ENCODE measurements around the gene CSN1S1.

The CSN1S1 gene

DNA sequence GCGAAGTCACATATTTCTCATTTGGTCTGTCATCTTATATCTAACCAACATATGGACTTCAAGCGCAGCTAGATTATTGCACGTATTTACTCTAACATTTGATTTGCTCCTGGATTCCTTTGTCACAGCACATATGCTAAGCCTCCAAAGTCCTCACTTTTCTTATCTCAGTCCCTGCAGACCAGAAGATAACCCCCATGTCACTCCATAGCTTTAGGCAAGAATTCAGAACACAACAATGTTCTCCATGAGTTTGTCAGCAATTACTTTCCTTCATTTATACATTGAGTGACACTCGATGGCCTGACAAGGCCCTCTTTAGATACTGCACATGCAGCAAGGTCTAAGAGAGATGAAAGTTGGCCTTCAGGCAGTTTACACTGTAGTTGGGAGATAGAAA is 60.1 kb downstream of the CSN1S1 start:
- TF ChIP-seq, protein P1, sequence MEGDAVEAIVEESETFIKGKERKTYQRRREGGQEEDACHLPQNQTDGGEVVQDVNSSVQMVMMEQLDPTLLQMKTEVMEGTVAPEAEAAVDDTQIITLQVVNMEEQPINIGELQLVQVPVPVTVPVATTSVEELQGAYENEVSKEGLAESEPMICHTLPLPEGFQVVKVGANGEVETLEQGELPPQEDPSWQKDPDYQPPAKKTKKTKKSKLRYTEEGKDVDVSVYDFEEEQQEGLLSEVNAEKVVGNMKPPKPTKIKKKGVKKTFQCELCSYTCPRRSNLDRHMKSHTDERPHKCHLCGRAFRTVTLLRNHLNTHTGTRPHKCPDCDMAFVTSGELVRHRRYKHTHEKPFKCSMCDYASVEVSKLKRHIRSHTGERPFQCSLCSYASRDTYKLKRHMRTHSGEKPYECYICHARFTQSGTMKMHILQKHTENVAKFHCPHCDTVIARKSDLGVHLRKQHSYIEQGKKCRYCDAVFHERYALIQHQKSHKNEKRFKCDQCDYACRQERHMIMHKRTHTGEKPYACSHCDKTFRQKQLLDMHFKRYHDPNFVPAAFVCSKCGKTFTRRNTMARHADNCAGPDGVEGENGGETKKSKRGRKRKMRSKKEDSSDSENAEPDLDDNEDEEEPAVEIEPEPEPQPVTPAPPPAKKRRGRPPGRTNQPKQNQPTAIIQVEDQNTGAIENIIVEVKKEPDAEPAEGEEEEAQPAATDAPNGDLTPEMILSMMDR (IDR thresholded peaks at IDR 0.05; ENCODE audit: extremely low read depth, missing control alignments) = no peak
- DNase-seq (ENCODE audit: low spot score) = no peak

DNA sequence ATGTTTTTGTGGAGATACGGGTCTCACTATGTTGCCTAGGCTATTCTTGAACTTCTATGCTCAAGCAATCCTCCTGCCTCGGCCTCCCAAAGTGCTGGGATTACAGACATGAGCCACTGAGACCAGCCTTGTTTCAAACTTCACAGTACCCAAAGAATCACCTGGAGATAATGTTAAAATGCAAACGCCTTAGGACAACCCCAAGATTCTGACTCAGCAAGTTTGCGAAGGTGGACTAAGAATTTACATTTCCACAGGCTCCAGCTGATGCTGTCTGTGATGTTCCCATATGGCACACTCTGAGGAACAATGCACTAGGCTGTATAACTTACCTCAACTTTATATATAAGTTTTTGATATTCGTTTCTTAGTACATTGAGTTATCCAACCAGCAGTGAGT is 63.9 kb downstream of the CSN1S1 start:
- TF ChIP-seq, protein P1 (IDR thresholded peaks at IDR 0.05; ENCODE audit: extremely low read depth, missing control alignments) = no peak
- DNase-seq (ENCODE audit: low spot score) = no peak

DNA sequence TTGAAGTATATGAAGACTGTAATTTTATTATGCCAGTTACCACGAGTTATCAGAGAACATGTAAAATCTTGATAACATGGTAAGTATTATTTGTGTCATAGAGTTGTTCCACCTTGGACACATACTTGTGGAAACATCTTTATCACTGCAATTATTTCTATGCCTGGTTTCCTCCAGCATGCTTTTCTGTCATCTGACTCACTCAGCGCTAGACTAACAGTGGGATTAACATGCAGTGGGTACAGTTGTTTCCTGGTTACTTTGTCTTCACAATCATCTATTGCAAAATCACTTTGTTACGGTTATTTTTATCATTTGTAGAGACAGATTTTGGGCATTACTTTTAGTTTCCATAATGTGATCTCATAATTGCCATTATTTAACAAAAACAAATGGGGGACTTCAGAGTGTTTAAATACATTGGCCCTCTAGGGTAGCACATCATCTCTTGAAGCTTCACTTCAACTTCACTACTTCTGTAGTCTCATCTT is 64.7 kb downstream of the CSN1S1 start, which contains the start of gene STATH:
TSS of gene STATH (plus strand) at position 441 of the 491 bp plus-strand sequence. CDS start 2,472 bp downstream, outside the sequence.
- no peak for DNase-seq (ENCODE audit: low spot score)
- TF ChIP-seq, protein P1 (IDR thresholded peaks at IDR 0.05; ENCODE audit: extremely low read depth, missing control alignments) = no peak

All from GM20000 (cell line).